ENCODE results near the gene ZNRF1. TPM values are rescaled to one million over a fixed set of nuclear protein-coding genes. Genes with fewer than 3 reads are reported as not detected.

Gene ZNRF1
- total RNA-seq, 1 experiment from 2014 or later: 52.3 TPM

DNA sequence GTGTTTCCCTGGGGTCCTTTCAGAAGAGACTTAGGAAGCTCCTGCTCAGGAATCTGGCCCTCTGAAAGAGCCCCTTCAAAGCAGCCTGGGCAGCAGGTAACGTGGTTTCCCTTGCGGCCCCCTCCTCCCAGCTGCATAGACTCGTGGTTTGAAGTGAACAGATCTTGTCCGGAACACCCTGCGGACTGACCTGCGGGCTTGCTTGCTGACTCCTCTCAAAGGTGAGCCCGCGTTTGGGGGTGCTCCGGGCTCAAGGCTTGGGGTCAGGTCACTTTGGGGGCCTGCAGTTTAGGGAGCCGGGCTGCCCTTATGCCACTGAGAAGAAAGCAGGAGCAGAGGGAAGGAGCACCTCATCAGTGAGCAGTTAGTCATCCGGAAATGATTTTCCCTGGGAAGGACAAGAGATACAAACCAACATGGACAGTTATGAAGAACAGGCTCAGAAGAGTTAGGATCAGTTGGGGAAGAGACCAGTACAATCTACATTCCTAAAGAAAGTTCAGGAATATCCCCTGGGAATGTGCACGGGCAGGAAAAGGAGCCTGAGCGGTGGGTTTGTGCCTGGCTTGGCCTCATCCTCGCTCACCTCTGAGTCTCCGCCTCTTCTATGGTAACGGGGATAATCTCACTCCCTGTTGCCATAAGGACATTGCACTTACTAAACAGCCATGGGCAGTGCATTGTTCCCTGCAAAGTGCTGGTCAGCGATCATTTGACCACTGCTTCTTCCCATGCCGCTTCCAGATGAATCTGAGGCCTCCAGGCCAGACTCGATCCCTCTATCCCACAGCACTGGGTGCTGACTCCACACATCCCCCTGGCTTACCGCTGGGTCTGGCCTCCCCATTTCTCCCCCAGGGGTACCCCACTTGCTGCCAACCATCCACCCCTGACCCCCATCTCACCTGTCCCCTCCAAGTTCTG lies 107.8 kb downstream of the ZNRF1 start:
- H3K36me3 ChIP-seq (ENCODE audit: control insufficient read depth, insufficient read depth, low read length): no peaks in the 10 kb centered on the region
- ChIA-PET POLR2A (interaction anchor here (0.5 kb wide), 1 partner anchor 120 kb away, joined by 3 read pairs; no protein-coding TSS in a partner anchor), CTCF (no interaction called here)
- no peak for TF ChIP-seq POLR2AphosphoS5 (IDR thresholded peaks at IDR 0.05; ENCODE audit: low read depth, low read length)
- TF ChIP-seq, protein P1, sequence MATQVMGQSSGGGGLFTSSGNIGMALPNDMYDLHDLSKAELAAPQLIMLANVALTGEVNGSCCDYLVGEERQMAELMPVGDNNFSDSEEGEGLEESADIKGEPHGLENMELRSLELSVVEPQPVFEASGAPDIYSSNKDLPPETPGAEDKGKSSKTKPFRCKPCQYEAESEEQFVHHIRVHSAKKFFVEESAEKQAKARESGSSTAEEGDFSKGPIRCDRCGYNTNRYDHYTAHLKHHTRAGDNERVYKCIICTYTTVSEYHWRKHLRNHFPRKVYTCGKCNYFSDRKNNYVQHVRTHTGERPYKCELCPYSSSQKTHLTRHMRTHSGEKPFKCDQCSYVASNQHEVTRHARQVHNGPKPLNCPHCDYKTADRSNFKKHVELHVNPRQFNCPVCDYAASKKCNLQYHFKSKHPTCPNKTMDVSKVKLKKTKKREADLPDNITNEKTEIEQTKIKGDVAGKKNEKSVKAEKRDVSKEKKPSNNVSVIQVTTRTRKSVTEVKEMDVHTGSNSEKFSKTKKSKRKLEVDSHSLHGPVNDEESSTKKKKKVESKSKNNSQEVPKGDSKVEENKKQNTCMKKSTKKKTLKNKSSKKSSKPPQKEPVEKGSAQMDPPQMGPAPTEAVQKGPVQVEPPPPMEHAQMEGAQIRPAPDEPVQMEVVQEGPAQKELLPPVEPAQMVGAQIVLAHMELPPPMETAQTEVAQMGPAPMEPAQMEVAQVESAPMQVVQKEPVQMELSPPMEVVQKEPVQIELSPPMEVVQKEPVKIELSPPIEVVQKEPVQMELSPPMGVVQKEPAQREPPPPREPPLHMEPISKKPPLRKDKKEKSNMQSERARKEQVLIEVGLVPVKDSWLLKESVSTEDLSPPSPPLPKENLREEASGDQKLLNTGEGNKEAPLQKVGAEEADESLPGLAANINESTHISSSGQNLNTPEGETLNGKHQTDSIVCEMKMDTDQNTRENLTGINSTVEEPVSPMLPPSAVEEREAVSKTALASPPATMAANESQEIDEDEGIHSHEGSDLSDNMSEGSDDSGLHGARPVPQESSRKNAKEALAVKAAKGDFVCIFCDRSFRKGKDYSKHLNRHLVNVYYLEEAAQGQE (IDR thresholded peaks at IDR 0.05; ENCODE audit: insufficient read depth in 1 of 2, low read depth in 2 of 2, low read length in 1 of 2): 0 out of 4 replicates have a peak, but pooled peaks of 1 of the 2 experiments have one; percentile 20
- no TSS peak for BruUV-seq (replicated peaks)
- ATAC-seq (no peak), DNase-seq (ENCODE audit: low read depth, low spot score) (no peak)
- in situ Hi-C loops (cut with HindIII; ENCODE audit: low pct_unique_long_range_greater_than_20kb, low sequenced_read_pairs): no loop called here
- intact Hi-C loops (cut with micrococcal nuclease; ENCODE audit: unreplicated experiment): no loop called here
- H3K4me1 ChIP-seq (ENCODE audit: control insufficient read depth, insufficient read depth, low read length): peaks cover 46% of the 10 kb centered on the region
- no peaks in the 10 kb centered on the region for H3K9me3 ChIP-seq (ENCODE audit: control insufficient read depth, insufficient read depth, low read depth, low read length)
- peak overlapping the region; percentile 86 for H3K27ac ChIP-seq (ENCODE audit: low read length)
- no peaks in the 10 kb centered on the region for H3K27me3 ChIP-seq (ENCODE audit: control insufficient read depth, insufficient read depth, low read length)
- H3K4me3 ChIP-seq (ENCODE audit: low read depth in 2 of 2, low read length in 2 of 2): no peak overlapping the region

DNA sequence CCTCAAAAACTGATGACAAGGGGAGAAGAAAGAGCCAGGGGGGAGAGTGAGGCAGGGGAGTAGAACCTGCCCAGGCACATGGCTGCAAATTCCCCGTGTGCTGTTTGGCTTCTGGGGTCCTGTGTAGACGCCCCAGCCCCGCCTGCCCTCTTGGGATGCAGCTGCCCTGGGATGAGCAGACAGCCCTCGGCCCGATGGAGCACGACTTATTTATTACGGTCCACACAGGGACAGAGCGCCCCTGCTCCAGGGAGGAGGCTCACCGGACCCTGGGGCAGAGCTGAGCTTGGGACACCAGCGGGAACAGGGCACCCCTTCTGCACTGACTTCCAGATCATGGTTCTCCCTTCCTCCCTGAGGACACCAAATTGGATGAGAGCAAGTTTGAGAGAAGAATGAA lies 108.7 kb downstream of the ZNRF1 start:
- Histone ChIP-seq H3K9me3 (ENCODE audit: control insufficient read depth, insufficient read depth, low read depth, low read length) (no peaks in the 10 kb centered on the region), H3K36me3 (ENCODE audit: control insufficient read depth, insufficient read depth, low read length) (no peaks in the 10 kb centered on the region), H3K4me1 (ENCODE audit: control insufficient read depth, insufficient read depth, low read length) (peaks cover 52% of the 10 kb centered on the region), H3K4me3 (ENCODE audit: low read depth in 2 of 2, low read length in 2 of 2) (no peak overlapping the region), H3K27me3 (ENCODE audit: control insufficient read depth, insufficient read depth, low read length) (no peaks in the 10 kb centered on the region), H3K27ac (ENCODE audit: low read length) (peak overlapping the region; percentile 86)
- BruUV-seq (replicated peaks): no TSS peak
- POLR2A ChIA-PET: no interaction called here
- in situ Hi-C loops (cut with HindIII; ENCODE audit: low pct_unique_long_range_greater_than_20kb, low sequenced_read_pairs): no loop called here
- CTCF ChIA-PET: no interaction called here
- intact Hi-C loops (cut with micrococcal nuclease; ENCODE audit: unreplicated experiment): no loop called here
- ATAC-seq (no peak), DNase-seq (ENCODE audit: low read depth, low spot score) (no peak)
- TF ChIP-seq SIN3A (IDR thresholded peaks at IDR 0.05; ENCODE audit: borderline replicate concordance, insufficient read depth, low read depth, low read length) (no peak), TCF7L2 (IDR thresholded peaks at IDR 0.05; ENCODE audit: low read depth, low read length) (no peak), POLR2AphosphoS5 (IDR thresholded peaks at IDR 0.05; ENCODE audit: low read depth, low read length) (no peak)
- TF ChIP-seq, protein P2, sequence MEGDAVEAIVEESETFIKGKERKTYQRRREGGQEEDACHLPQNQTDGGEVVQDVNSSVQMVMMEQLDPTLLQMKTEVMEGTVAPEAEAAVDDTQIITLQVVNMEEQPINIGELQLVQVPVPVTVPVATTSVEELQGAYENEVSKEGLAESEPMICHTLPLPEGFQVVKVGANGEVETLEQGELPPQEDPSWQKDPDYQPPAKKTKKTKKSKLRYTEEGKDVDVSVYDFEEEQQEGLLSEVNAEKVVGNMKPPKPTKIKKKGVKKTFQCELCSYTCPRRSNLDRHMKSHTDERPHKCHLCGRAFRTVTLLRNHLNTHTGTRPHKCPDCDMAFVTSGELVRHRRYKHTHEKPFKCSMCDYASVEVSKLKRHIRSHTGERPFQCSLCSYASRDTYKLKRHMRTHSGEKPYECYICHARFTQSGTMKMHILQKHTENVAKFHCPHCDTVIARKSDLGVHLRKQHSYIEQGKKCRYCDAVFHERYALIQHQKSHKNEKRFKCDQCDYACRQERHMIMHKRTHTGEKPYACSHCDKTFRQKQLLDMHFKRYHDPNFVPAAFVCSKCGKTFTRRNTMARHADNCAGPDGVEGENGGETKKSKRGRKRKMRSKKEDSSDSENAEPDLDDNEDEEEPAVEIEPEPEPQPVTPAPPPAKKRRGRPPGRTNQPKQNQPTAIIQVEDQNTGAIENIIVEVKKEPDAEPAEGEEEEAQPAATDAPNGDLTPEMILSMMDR (IDR thresholded peaks at IDR 0.05): no peak
- TF ChIP-seq, protein P1 (IDR thresholded peaks at IDR 0.05; ENCODE audit: insufficient read depth in 1 of 2, low read depth in 2 of 2, low read length in 1 of 2): no peak
